NCI-H2171 (cell line): ENCODE results near the gene KLF2.
"Not testable (repeated sequence)": the region's sequence is repeated elsewhere in the genome, so short reads cannot be mapped to it uniquely, and the experiment has no call there.

Experiments used
- DNase-seq: peaks from one replicate; lab custom pipeline; 2025; lab: John Stamatoyannopoulos, UW

KLF2 gene

GRCh38 chr19:16324384-16325160 lies at the start of gene KLF2:
Gene KLF2, plus strand, starts transcription at chr19:16324826. Its CDS starts 98 bp downstream, at chr19:16324924.
- peak; percentile 72 for DNase-seq

GRCh38 chr19:16280306-16280705 lies 44.3 kb upstream of the KLF2 start:
- DNase-seq, result no peak

GRCh38 chr19:16281743-16282142 lies 42.9 kb upstream of the KLF2 start:
- no peak for DNase-seq

- DNase-seq, result no peak
These were observed 41.2 kb upstream of the KLF2 start for GRCh38 chr19:16283210-16284061.

GRCh38 chr19:16284505-16284904 lies 40.1 kb upstream of the KLF2 start:
- DNase-seq, result no peak

- DNase-seq, result not testable (repeated sequence)
These were observed 39.5 kb upstream of the KLF2 start for GRCh38 chr19:16285079-16285478.

GRCh38 chr19:16285769-16286498 lies 38.7 kb upstream of the KLF2 start:
- DNase-seq, result no peak

GRCh38 chr19:16288544-16288943 lies 36.1 kb upstream of the KLF2 start:
- DNase-seq, result no peak

GRCh38 chr19:16289594-16289993 lies 35.0 kb upstream of the KLF2 start:
- no peak for DNase-seq

GRCh38 chr19:16290692-16291091 lies 33.9 kb upstream of the KLF2 start:
- DNase-seq, result no peak

- no peak for DNase-seq
These were observed 31.2 kb upstream of the KLF2 start for GRCh38 chr19:16293118-16294091.

GRCh38 chr19:16295057-16295456 lies 29.6 kb upstream of the KLF2 start:
- no peak for DNase-seq

GRCh38 chr19:16296713-16297112 lies 27.9 kb upstream of the KLF2 start:
- DNase-seq, result no peak

- no peak for DNase-seq
These were observed 26.9 kb upstream of the KLF2 start for GRCh38 chr19:16297575-16298178.

- no peak for DNase-seq
These were observed 26.3 kb upstream of the KLF2 start for GRCh38 chr19:16298334-16298733.

- no peak for DNase-seq
These were observed 22.5 kb upstream of the KLF2 start for GRCh38 chr19:16301999-16302694.

GRCh38 chr19:16303755-16304154 lies 20.9 kb upstream of the KLF2 start:
- DNase-seq, result no peak

GRCh38 chr19:16304511-16304910 lies 20.1 kb upstream of the KLF2 start:
- peak; percentile 64 for DNase-seq

- not testable (repeated sequence) for DNase-seq
These were observed 19.6 kb upstream of the KLF2 start for GRCh38 chr19:16305060-16305459.

- no peak for DNase-seq
These were observed 17.8 kb upstream of the KLF2 start for GRCh38 chr19:16306728-16307402.
